Fibroblast of lung (primary cell): ENCODE data around the gene NDP.

Experiments
- CTCF ChIP-seq, 2 donors: IDR thresholded peaks in 1 of 2; conservative IDR thresholded peaks in 1 of 2; 1 replicate in 1 of 2; 2 replicates in 1 of 2; pipeline ENCODE4 v1.5.1; 2011 to 2012; ENCODE audit warnings: low read length in 2 of 2, control low read depth in 1 of 2, inconsistent platforms in 1 of 2, low read depth in 1 of 2, mild to moderate bottlenecking in 1 of 2
- EZH2 ChIP-seq: IDR thresholded peaks from 2 replicates; pipeline ENCODE4 v1.5.1; 2012; ENCODE audit warnings: low read length, control low read depth, mild to moderate bottlenecking; ENCODE audit errors: missing control alignments

GRCh38 chrX:44010626-44011025 lies 37.4 kb upstream of the NDP start:
- TF ChIP-seq CTCF (conservative IDR thresholded peaks at IDR 0.05 in 1 of 2, IDR thresholded peaks at IDR 0.05 in 1 of 2; ENCODE audit: low read depth in 1 of 2, low read length in 2 of 2) (no peak), EZH2 (no peak)
